Measurements from ENCODE around the gene FBN2.
A peak's percentile ranks its signal among the peaks of the same experiment; 100 is the strongest.

The FBN2 gene

GRCh38 chr5:128537221-128537999, 635 bp downstream of the FBN2 start:
- peak; percentile 86 for DNase-seq (ENCODE audit: low read depth)
- peak overlapping the region; percentile 62 for H3K4me3 ChIP-seq (ENCODE audit: low read depth, low read length)
- no peak for TF ChIP-seq POLR2A (IDR thresholded peaks at IDR 0.05; ENCODE audit: extremely low read depth, insufficient read length)
- no peak for TF ChIP-seq CTCF (IDR thresholded peaks at IDR 0.05; ENCODE audit: low read depth, low read length)
- no peak for TF ChIP-seq MYC (IDR thresholded peaks at IDR 0.05; ENCODE audit: low read depth, low read length)
- TF ChIP-seq MAX (IDR thresholded peaks at IDR 0.05; ENCODE audit: low read depth, low read length) = no peak; the same call in 1 of the 2 replicates

GRCh38 chr5:128536254-128537220, 1.5 kb downstream of the FBN2 start:
- no peak for DNase-seq (ENCODE audit: low read depth)
- peak overlapping the region; percentile 62 for H3K4me3 ChIP-seq (ENCODE audit: low read depth, low read length)
- TF ChIP-seq MYC (IDR thresholded peaks at IDR 0.05; ENCODE audit: low read depth, low read length) (no peak), POLR2A (IDR thresholded peaks at IDR 0.05; ENCODE audit: extremely low read depth, insufficient read length) (no peak), CTCF (IDR thresholded peaks at IDR 0.05; ENCODE audit: low read depth, low read length) (no peak), MAX (IDR thresholded peaks at IDR 0.05; ENCODE audit: low read depth, low read length) (no peak)

GRCh38 chr5:128535251-128535650, 2.8 kb downstream of the FBN2 start:
- peak; percentile 20 for DNase-seq (ENCODE audit: low read depth)
- no peak overlapping the region for H3K4me3 ChIP-seq (ENCODE audit: low read depth, low read length)
- TF ChIP-seq CTCF (IDR thresholded peaks at IDR 0.05; ENCODE audit: low read depth, low read length) (no peak), POLR2A (IDR thresholded peaks at IDR 0.05; ENCODE audit: extremely low read depth, insufficient read length) (no peak), MAX (IDR thresholded peaks at IDR 0.05; ENCODE audit: low read depth, low read length) (no peak), MYC (IDR thresholded peaks at IDR 0.05; ENCODE audit: low read depth, low read length) (no peak)

- no peak for DNase-seq (ENCODE audit: low read depth)
- H3K4me3 ChIP-seq (ENCODE audit: low read depth, low read length) = no peak overlapping the region
- TF ChIP-seq MAX (IDR thresholded peaks at IDR 0.05; ENCODE audit: low read depth, low read length) (no peak), MYC (IDR thresholded peaks at IDR 0.05; ENCODE audit: low read depth, low read length) (no peak), POLR2A (IDR thresholded peaks at IDR 0.05; ENCODE audit: extremely low read depth, insufficient read length) (no peak), CTCF (IDR thresholded peaks at IDR 0.05; ENCODE audit: low read depth, low read length) (no peak)
Observed at GRCh38 chr5:128534726-128535125, 3.3 kb downstream of the FBN2 start.

- TF ChIP-seq POLR2A (IDR thresholded peaks at IDR 0.05; ENCODE audit: extremely low read depth, insufficient read length) = no peak
- DNase-seq (ENCODE audit: low read depth) = no peak
- no peak overlapping the region for H3K4me3 ChIP-seq (ENCODE audit: low read depth, low read length)
Observed at GRCh38 chr5:128532776-128533175, 5.3 kb downstream of the FBN2 start.

GRCh38 chr5:128532127-128532526, 5.9 kb downstream of the FBN2 start:
- no peak overlapping the region for H3K4me3 ChIP-seq (ENCODE audit: low read depth, low read length)
- TF ChIP-seq POLR2A (IDR thresholded peaks at IDR 0.05; ENCODE audit: extremely low read depth, insufficient read length) (no peak), CTCF (IDR thresholded peaks at IDR 0.05; ENCODE audit: low read depth, low read length) (no peak), MYC (IDR thresholded peaks at IDR 0.05; ENCODE audit: low read depth, low read length) (no peak), MAX (IDR thresholded peaks at IDR 0.05; ENCODE audit: low read depth, low read length) (no peak)
- no peak for DNase-seq (ENCODE audit: low read depth)
